Nucleus accumbens (tissue), 56 donors: ENCODE data around the gene SLC32A1.

Experiments
- DNase-seq, 56 donors: peaks; one replicate each; lab custom pipeline; 2025; lab: John Stamatoyannopoulos, UW

The SLC32A1 gene

GRCh38 chr20:38748097-38748860 is 24.0 kb downstream of the SLC32A1 start, which contains the start of gene ACTR5:
TSS of gene ACTR5 (plus strand) at chr20:38748460. CDS start at chr20:38748479, 19 bp downstream.
- DNase-seq, result peak in 55 of 56 donors; percentile 29 to 98 (median 89)

DNA sequence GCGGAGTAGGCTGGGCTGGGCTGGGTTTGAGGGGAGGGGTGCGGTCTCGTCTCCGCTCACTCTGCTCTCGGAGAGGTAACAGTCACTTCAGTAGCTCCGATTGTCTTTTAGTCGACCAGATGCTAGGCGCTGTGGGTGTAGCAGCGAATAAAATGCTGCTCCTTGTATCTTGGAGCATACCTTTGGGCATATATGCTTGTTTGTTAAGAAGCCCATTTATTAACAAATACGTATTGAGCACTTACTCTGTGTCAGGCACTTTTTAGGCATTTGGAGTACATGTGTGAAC is 24.5 kb downstream of the SLC32A1 start:
- DNase-seq, result peak in 5 of 56 donors; percentile 27 to 46 (median 33)

DNA sequence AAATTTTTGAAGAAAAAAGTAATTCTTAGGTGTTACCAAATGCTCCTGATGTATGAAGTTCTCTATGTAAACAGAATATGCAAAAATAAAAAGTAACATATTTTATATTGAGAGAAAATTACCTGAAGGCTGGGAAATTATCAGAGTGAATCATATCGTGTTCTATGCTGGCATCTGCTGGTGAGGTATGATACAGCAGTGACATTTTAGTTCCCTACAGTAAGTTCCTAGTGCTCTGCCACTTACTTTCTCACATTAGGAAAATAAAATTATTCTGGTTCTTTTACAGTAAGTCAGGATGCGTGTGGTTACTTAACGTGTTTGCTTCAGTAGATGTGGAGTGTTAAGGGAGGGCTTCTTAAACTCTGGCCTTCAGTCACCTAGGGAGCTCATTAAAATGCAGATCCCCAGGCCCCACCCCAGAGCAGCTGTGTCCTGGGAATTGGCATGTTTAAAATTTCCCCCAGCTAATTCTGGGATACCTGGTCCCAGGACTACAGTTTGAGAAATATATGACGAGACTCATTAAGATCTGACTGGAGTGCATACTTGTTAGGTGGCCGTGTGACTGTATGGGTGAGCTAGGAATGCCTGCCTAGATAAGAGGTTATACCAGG is 27.2 kb downstream of the SLC32A1 start:
- DNase-seq, result peak in 5 of 56 donors; percentile 2 to 33 (median 8)

DNA sequence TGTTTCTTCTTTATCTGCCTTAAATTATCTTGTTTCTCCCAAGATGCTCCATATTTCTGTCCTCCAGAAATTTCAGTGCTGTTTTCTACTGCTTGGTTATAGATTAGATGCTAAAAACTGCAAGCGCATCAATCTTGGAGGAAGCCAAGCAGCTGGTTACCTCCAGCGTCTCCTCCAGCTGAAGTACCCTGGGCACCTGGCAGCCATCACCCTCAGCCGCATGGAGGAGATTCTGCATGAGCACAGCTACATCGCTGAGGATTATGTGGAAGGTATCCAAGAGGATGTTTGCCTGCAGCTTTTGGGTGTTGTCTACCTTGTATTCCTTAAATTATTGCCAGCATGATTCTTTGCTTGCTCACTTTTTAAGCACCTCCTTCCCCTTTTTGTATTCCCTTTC is 27.7 kb downstream of the SLC32A1 start:
- no peak for DNase-seq

- no peak for DNase-seq
These were observed 30.6 kb downstream of the SLC32A1 start for GRCh38 chr20:38754924-38755323.

GRCh38 chr20:38755324-38755910 is 31.1 kb downstream of the SLC32A1 start:
- DNase-seq, result no peak

- no peak for DNase-seq
These were observed 33.0 kb downstream of the SLC32A1 start for GRCh38 chr20:38757145-38757775.

GRCh38 chr20:38759106-38759505 is 34.8 kb downstream of the SLC32A1 start:
- peak in 6 of 56 donors; percentile 3 to 14 (median 7) for DNase-seq

GRCh38 chr20:38760978-38761377 is 36.7 kb downstream of the SLC32A1 start:
- no peak for DNase-seq

DNA sequence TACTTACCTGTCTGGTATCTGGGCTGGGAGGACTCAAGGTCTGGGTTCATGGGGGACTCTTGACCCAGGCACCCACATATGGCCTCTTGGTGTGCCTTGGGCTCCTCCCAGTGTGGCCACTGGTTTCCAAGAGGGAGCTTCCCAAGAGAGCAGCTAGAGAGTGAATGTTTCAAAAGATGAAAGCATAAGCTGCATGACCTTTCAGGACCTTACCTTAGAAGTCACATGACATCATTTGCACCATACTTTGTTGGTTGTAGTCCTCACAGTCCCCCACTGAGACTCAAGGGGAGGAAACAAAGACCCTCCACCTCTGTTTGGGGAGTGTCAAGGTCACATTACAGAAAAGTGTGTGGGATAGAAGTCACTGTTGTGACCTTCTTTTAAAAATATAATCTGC is 37.9 kb downstream of the SLC32A1 start:
- DNase-seq, result no peak

- DNase-seq, result peak in 8 of 56 donors; percentile 7 to 24 (median 14)
These were observed 39.3 kb downstream of the SLC32A1 start for GRCh38 chr20:38763616-38764015.

DNA sequence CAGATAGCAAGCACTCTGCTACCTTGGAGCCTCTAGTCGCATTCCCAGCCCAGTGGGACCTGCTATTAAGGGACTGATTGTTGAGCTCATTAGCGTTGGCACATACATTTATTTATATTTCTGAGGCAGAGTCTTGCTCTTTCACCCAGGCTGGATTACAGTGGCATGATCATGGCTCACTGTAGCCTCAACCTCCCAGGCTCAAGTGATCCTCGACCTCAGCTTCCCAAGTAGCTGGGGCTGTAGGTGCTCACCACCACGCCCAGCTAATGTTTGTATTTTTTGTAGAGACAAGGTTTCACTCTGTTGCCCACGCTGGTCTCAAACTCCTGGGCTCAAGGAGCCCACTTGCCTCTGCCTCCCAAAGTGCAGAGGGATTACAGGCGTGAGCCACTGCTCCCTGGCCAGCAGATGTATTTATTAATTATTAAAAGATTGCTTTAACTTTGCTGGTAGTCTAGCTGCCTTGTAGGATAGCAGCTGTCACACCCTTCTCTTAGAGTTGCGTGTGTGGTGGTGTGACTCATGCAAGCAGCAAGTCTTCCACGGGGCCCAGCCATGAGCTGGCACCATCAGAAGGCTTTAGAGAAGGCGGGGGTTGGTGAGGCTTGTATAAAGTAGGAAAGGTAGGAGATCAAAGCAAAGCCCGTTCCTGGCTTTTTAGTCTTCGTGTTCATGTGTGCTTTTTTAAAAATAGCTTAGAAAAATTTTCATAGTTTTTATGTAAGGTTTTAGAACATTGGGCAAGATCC is 40.5 kb downstream of the SLC32A1 start:
- peak in 39 of 56 donors; percentile 3 to 90 (median 57) for DNase-seq

GRCh38 chr20:38766071-38766470 is 41.8 kb downstream of the SLC32A1 start:
- no peak for DNase-seq

DNA sequence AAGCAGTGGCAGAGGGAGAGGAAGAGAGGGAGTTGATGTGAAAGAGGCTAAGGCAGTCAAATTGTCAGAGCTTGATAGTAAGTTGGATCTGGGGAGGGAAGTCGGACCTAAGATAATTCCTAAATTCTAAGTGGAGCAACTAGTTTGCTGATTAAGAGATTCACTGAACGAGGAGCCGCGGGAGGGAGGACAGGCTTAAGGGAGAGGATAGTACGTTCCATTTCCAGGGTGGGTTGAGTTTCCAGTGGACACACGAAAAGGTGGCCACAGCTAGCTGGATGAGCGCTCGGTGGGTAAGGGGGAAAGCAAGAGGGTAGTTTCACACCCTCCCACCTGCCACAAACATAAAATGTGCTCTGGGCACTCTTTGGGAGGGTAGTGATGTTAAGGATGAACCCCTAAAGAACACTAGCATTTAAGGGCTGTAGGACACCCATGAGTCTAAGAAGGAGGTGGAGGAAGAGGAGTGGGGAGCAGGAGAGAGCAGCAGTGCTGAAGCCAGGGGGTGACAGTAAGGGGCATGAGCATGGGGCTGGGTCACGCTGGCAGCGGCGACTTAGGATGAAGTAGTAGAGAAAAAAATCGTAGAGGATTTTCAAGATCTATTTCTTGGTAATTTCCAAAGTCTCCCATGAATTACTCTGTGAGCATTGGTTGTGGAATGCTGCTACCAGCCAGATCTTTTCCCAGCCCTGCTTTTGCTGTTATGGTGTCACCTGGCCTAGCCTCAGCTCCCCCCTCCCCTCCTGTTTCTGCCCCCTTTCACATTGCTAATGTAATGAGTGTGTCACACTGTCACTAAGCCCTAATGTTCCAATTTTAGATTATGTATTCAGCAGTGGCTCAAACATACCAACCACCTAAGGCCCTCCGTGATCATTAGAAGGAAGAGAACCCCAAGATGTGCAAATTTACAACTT is 45.4 kb downstream of the SLC32A1 start:
- peak in 1 of 56 donors; percentile 32 for DNase-seq

GRCh38 chr20:38770546-38770945 is 46.3 kb downstream of the SLC32A1 start:
- no peak for DNase-seq

GRCh38 chr20:38770970-38771369 is 46.7 kb downstream of the SLC32A1 start:
- DNase-seq, result no peak

- no peak for DNase-seq
These were observed 47.3 kb downstream of the SLC32A1 start for GRCh38 chr20:38771621-38772020.

DNA sequence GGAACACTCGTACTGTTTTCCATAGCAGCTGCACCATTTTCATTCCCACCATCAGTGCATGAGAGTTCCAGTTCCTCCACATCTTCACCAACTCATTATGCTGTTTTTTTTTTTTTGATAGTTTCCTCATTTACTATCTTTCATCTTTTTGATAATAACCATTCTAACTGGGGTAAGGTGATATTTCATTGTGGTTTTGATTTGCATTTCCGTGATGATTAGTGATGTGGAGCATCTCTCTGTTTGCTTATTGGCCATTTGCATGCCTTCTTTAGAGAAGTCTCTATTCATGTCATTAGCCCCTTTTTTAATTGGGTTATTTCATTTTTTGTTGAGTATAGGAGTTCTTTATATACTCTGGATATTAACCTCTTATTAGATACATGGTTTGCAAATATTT is 49.9 kb downstream of the SLC32A1 start:
- no peak for DNase-seq

GRCh38 chr20:38776363-38776762 is 52.1 kb downstream of the SLC32A1 start:
- DNase-seq, result no peak
